HL-60 (cell line): ENCODE results near the gene SH3PXD2A.

ENCODE experiments used
- DNase-seq, 2 experiments: peaks; one replicate each; pipeline ENCODE4 v3.0.0-alpha.2; 2010 to 2020; ENCODE audit warnings: low read depth in 1 of 2, low spot score in 1 of 2
- H3K27ac ChIP-seq: fragments of 250-450 bp; sonication (Bioruptor Pico); replicated peaks from 2 replicates; pipeline ENCODE4 v1.5.1; 2020; ENCODE audit warnings: mild to moderate bottlenecking, moderate library complexity
- H3K27me3 ChIP-seq: fragments of 250-450 bp; sonication (Bioruptor Pico); 2 replicates; pipeline ENCODE4 v1.5.1; 2021; ENCODE audit warnings: mild to moderate bottlenecking, moderate library complexity; ENCODE audit not compliant: insufficient read depth, poor library complexity, severe bottlenecking
- H3K4me3 ChIP-seq: replicated peaks from 2 replicates; pipeline ENCODE4 v1.5.1; 2011; ENCODE audit warnings: mild to moderate bottlenecking, control low read depth, low read length; ENCODE audit not compliant: insufficient read depth
- GABPA ChIP-seq: IDR thresholded peaks from 2 replicates; pipeline ENCODE4 v1.6.1; 2012; ENCODE audit warnings: low read depth
- POLR2AphosphoS5 ChIP-seq: IDR thresholded peaks from 2 replicates; pipeline ENCODE4 v1.6.1; 2012; ENCODE audit warnings: low read depth
- REST ChIP-seq: IDR thresholded peaks from 2 replicates; pipeline ENCODE4 v1.6.1; 2012; ENCODE audit warnings: low read depth; ENCODE audit not compliant: insufficient replicate concordance
- SPI1 ChIP-seq: IDR thresholded peaks from 2 replicates; pipeline ENCODE4 v1.6.1; 2012; ENCODE audit warnings: low read depth, mild to moderate bottlenecking, borderline replicate concordance
- TF ChIP-seq, protein P1 (sequence below): IDR thresholded peaks from one replicate; pipeline ENCODE4 v1.5.1; 2011; ENCODE audit warnings: low read length, control low read depth, inconsistent platforms; ENCODE audit not compliant: insufficient read depth

Gene SH3PXD2A

GRCh38 chr10:103551619-103552602 is 303.5 kb downstream of the SH3PXD2A start:
- peak; percentile 81 for TF ChIP-seq SPI1
- TF ChIP-seq GABPA: no peak
- TF ChIP-seq, protein P1, sequence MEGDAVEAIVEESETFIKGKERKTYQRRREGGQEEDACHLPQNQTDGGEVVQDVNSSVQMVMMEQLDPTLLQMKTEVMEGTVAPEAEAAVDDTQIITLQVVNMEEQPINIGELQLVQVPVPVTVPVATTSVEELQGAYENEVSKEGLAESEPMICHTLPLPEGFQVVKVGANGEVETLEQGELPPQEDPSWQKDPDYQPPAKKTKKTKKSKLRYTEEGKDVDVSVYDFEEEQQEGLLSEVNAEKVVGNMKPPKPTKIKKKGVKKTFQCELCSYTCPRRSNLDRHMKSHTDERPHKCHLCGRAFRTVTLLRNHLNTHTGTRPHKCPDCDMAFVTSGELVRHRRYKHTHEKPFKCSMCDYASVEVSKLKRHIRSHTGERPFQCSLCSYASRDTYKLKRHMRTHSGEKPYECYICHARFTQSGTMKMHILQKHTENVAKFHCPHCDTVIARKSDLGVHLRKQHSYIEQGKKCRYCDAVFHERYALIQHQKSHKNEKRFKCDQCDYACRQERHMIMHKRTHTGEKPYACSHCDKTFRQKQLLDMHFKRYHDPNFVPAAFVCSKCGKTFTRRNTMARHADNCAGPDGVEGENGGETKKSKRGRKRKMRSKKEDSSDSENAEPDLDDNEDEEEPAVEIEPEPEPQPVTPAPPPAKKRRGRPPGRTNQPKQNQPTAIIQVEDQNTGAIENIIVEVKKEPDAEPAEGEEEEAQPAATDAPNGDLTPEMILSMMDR: no peak
- Histone ChIP-seq H3K27ac (no peak overlapping the region), H3K4me3 (no peak overlapping the region), H3K27me3 (peaks cover 20% of the 10 kb centered on the region)
- DNase-seq: peak in 1 of 2 experiments; percentile 30

DNA sequence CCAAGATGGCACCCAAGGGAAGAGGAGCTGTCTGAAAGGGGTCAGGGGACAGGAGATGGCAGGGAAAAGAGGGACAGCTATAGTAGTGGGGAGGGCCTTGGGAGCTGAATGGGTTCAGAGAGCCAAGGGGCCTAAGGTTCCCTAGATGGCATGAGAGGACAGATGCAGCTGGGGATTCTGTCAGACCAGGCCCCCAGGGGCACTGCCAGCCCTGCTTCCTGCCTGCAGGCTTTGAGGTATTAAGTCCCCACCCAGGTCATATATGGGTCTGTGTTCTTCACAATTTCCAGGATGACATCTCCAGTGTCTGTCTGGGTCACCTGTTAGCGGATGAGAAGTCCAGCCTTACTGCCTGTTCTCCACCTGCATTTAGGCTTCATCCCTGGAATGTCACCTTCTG is 305.1 kb downstream of the SH3PXD2A start:
- Histone ChIP-seq H3K4me3 (no peak overlapping the region), H3K27ac (no peak overlapping the region), H3K27me3 (peaks cover 10% of the 10 kb centered on the region)
- DNase-seq: no peak
- no peak for TF ChIP-seq POLR2AphosphoS5
- TF ChIP-seq SPI1: no peak
- TF ChIP-seq GABPA: no peak
- TF ChIP-seq, protein P1: no peak
- TF ChIP-seq REST: no peak

DNA sequence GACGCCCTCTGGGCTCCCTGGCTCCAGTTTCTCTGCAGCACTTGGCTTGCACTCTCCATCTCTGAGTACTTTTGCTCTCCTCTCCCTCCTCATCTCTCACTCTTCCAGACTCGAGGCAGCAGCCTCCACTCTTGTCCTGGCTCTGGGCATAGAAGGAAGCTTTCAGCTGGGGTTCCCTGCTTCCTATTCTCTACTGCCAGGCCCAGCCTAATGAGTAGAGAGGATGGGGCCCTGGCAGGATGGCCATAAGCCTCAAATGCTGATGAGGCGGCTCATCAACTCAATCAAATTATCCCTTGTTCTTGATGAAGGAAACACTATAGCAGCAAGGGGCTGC is 306.1 kb downstream of the SH3PXD2A start:
- Histone ChIP-seq H3K27ac (no peak overlapping the region), H3K4me3 (no peak overlapping the region), H3K27me3 (peaks cover 4% of the 10 kb centered on the region)
- no peak for DNase-seq
- TF ChIP-seq, protein P1: no peak
- TF ChIP-seq REST (no peak), POLR2AphosphoS5 (no peak), GABPA (no peak), SPI1 (no peak)
